Stimulated activated CD4-positive, alpha-beta T cell treated with anti-CD3 and anti-CD28 coated beads, Interleukin-1b, Interleukin-23, amount 100 ng/mL, for 4 hours (primary cell): ENCODE measurements around the gene CLIC4.
"Not testable (repeated sequence)": the region's sequence is repeated elsewhere in the genome, so short reads cannot be mapped to it uniquely, and the experiment has no call there.

Source experiments
- DNase-seq, 2 donors: peaks; one replicate each; pipeline ENCODE4 v3.0.0-alpha.2; 2020; ENCODE audit warnings: low read depth in 2 of 2

The CLIC4 gene

GRCh38 chr1:24875991-24876506, 130.8 kb downstream of the CLIC4 start:
- DNase-seq, result no peak

DNA sequence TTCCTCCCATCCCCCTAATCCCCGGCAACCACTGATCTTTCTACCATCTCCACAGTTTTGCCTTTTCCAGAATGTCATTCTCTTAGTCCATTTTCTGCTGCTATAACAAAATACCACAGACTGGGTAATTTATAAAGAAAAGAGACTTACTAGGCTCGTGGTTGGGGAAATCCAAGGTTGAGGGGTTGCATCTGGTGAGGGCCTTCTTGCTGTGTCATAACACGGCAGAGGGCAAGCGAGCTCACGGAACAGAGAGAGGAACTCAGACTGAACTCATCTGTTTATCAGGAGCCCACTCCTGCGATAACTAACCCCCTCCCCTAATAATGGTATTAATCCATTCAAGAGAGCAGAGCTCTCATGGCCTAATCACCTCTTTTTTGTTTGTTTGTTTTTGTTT, 132.8 kb downstream of the CLIC4 start:
- no peak for DNase-seq

- DNase-seq, result no peak
Measured at GRCh38 chr1:24878775-24879742, 133.8 kb downstream of the CLIC4 start.

- no peak for DNase-seq
Measured at GRCh38 chr1:24881034-24881433, 135.8 kb downstream of the CLIC4 start.

DNA sequence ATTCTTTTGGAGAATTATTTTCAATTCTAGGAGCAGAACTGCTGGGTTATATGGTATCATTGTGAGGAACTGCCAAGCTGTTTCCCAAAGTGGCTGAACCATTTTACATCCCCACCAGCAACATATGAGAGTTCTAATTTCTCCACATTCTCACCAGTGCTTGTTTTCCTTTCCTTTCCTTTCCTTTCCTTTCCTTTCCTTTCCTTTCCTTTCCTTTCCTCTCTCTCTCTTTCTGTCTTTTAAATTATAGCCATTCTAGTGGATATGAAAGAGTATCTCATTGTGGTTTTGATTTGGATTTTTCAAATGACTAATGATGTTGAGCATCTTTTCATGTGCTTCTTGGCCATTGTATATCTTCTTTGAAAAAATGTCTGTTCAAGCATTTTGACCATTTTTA, 139.5 kb downstream of the CLIC4 start:
- DNase-seq, result no peak

GRCh38 chr1:24886241-24886640, 141.0 kb downstream of the CLIC4 start:
- DNase-seq, result no peak

DNA sequence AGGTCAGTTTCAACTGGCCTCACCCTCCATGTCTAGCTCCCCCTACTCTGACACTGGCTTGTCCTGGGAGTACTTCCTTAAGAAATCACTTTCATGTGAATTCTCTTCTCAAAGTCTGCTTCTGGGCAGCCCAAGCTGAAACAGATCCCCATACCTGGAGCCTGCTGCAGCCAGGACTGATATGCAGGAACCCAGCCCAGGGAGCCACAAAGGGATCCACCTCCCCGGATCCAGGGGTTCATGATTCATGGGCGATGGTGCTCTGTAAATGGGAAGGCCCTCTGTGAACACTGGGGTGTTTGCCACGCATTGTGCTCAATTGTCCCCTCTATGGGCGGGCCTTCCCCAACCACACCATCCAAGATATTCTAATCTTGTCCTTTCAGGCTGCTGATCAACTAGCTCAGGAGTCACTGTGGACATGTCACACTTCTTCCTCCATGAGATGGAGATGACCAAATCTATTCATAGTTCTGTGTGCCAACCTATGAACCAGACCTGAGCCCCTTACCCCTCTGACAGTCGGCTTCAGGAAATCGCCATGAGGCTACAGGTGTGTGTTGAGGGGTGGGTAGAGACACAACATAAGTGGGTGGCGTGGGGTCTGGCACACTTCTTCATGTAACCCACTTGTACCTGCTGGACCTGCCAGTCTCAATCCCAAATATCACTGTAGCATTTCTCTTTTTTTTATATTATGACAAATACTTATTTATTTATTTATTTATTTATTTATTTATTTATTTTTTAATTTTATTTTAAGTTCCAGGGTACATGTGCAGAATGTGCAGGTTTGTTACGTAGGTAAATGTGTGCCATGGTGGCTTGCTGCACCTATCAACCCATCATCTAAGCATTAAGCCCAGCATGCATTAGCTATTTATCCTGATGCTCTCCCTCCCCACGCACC, 143.1 kb downstream of the CLIC4 start:
- no peak for DNase-seq

GRCh38 chr1:24888971-24889676, 143.9 kb downstream of the CLIC4 start:
- DNase-seq, result no peak

GRCh38 chr1:24890887-24891286, 145.6 kb downstream of the CLIC4 start:
- DNase-seq, result no peak

DNA sequence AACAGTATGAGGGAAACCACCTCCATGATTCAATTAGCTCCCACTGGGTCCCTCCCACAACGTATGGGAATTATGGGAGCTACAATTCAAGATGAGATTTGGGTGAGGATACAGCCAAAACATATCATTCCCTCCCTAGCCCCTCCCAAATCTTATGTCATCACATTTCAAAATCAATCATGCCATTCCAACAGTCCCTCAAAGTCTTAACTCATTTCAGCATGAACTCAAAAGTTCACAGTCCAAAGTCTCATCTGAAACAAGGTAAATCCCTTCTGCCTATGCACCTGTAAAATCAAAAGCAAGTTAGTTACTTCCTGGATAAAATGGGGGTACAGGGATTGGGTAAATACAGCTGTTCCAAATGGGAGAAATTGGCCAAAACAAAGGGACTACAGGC, 146.1 kb downstream of the CLIC4 start:
- not testable (repeated sequence) for DNase-seq

GRCh38 chr1:24892188-24893153, 147.2 kb downstream of the CLIC4 start:
- DNase-seq, result no peak

GRCh38 chr1:24893431-24893830, 148.2 kb downstream of the CLIC4 start:
- no peak for DNase-seq
